K562 (cell line): Measurements from ENCODE around the gene ACSF2. TPM values are rescaled to one million over a fixed set of nuclear protein-coding genes. Genes with fewer than 3 reads are reported as not detected.

Experiments used
- ATAC-seq: fragments of 200-7000 bp; cut with Tn5 transposase; 3 replicates; pipeline ENCODE4 v1.9.1; 2020; ENCODE audit warnings: moderate library complexity
- BruUV-seq: library from RNA; stranded (reverse); fragments of 400-500 nt; replicated peaks from 2 replicates; lab custom pipeline; 2021; lab: Mats Ljungman, UMichigan
- CTCF ChIA-PET: fragments of 300-600 bp; formaldehyde crosslinking; extraction: SDS; loops from one replicate; lab custom pipeline; 2021; ENCODE audit warnings: low intra/inter-chr PET ratio; lab: Yijun Ruan, JAX
- POLR2A ChIA-PET: fragments of 300-600, 350-650 bp; sonication (Branson Sonifier 250); formaldehyde crosslinking; extraction: SDS; loops from one replicate; lab custom pipeline; 2021; ENCODE audit warnings: antibody characterized with exemption, inconsistent platforms; lab: Yijun Ruan, JAX
- DNase-seq, 4 experiments: peaks; one replicate each; pipeline versions ENCODE4 v3.0.0 to v3.0.0-alpha.2; 2011 to 2018; ENCODE audit warnings: low spot score in 3 of 4, mixed read lengths in 3 of 4; ENCODE audit errors: extremely low read depth in 1 of 4
- FAIRE-seq: peaks from 2 replicates; lab custom pipeline; 2011; peaks lifted over from hg19 to GRCh38; lab: Jason Lieb, UNC
- H2AFZ ChIP-seq: 2 replicates; pipeline ENCODE4 v1.6.0; 2011; ENCODE audit warnings: low read depth, low read length, control low read depth, inconsistent platforms
- H3K27ac ChIP-seq: fragments of 200-600 bp; 3 replicates; pipeline ENCODE4 v1.8.0; 2011; ENCODE audit warnings: low read depth, mild to moderate bottlenecking, control low read depth, inconsistent platforms, low read length, moderate library complexity, mixed read lengths; ENCODE audit errors: extremely low read depth
- H3K27me3 ChIP-seq, 2 experiments: fragments of 300-600 bp in 1 of 2; 2 replicates in 1 of 2; 3 replicates in 1 of 2; pipeline versions ENCODE4 v1.6.0 to v1.8.0; 2011; ENCODE audit warnings: inconsistent platforms in 2 of 2, low read length in 2 of 2, mild to moderate bottlenecking in 1 of 2, mixed read lengths in 1 of 2, moderate library complexity in 1 of 2; ENCODE audit not compliant: control insufficient read depth in 2 of 2, insufficient read depth in 2 of 2
- H3K36me3 ChIP-seq: fragments of 300-600 bp; 3 replicates; pipeline ENCODE4 v1.8.0; 2011; ENCODE audit warnings: mild to moderate bottlenecking, low read length, inconsistent platforms; ENCODE audit not compliant: control insufficient read depth, insufficient read depth
- H3K4me1 ChIP-seq, 2 experiments: fragments of 200-600 bp in 1 of 2; replicated peaks in 1 of 2; 2 replicates in 1 of 2; 3 replicates in 1 of 2; pipeline versions ENCODE4 v1.5.1 to v1.8.0; 2011; ENCODE audit warnings: inconsistent platforms in 2 of 2, low read length in 2 of 2, mild to moderate bottlenecking in 1 of 2, mixed read lengths in 1 of 2, moderate library complexity in 1 of 2; ENCODE audit not compliant: control insufficient read depth in 2 of 2, insufficient read depth in 2 of 2
- H3K4me2 ChIP-seq: 2 replicates; pipeline ENCODE4 v1.6.1; 2011; ENCODE audit warnings: low read length, control low read depth, inconsistent platforms, mixed read lengths; ENCODE audit not compliant: insufficient read depth
- H3K4me3 ChIP-seq: fragments of 200-600 bp; sonication (generic), shearing (Covaris generic); 2 replicates; pipeline ENCODE4 v1.5.1; 2016; ENCODE audit warnings: control low read depth, inconsistent platforms
- H3K79me2 ChIP-seq: fragments of 200-600 bp; 3 replicates; pipeline ENCODE4 v1.8.0; 2011; ENCODE audit warnings: low read length, inconsistent platforms; ENCODE audit not compliant: control insufficient read depth, insufficient read depth
- H3K9ac ChIP-seq, 2 experiments: 2 replicates each; pipeline versions ENCODE4 v1.6.0 to v1.6.1; 2011; ENCODE audit warnings: low read depth in 2 of 2, low read length in 2 of 2, control low read depth in 1 of 2, inconsistent platforms in 1 of 2, mild to moderate bottlenecking in 1 of 2, mixed read lengths in 1 of 2; ENCODE audit not compliant: insufficient read depth in 1 of 2
- H3K9me1 ChIP-seq: one replicate; pipeline ENCODE4 v1.6.0; 2011; ENCODE audit warnings: inconsistent platforms, mild to moderate bottlenecking, low read length, moderate library complexity; ENCODE audit not compliant: control insufficient read depth, insufficient read depth
- H3K9me3 ChIP-seq: replicated peaks from 2 replicates; pipeline ENCODE4 v1.5.1; 2011; ENCODE audit warnings: low read depth, low read length, inconsistent platforms; ENCODE audit not compliant: control insufficient read depth, insufficient read depth
- H4K20me1 ChIP-seq: replicated peaks from 2 replicates; pipeline ENCODE4 v1.6.1; 2011; ENCODE audit warnings: low read length, inconsistent platforms, mixed read lengths; ENCODE audit not compliant: control insufficient read depth, insufficient read depth
- EP300 ChIP-seq: IDR thresholded peaks from 2 replicates; pipeline ENCODE4 v1.6.1; 2012; ENCODE audit warnings: low read length, improper control_type of control experiment
- HCFC1 ChIP-seq: IDR thresholded peaks from 2 replicates; pipeline ENCODE4 v1.6.1; 2012; ENCODE audit warnings: low read depth, low read length, improper control_type of control experiment
- SAFB2 ChIP-seq: fragments of 200-400 bp; formaldehyde crosslinking; IDR thresholded peaks from 2 replicates; pipeline ENCODE4 v1.6.1; 2018; ENCODE audit warnings: borderline replicate concordance, low read length, low read depth, moderate library complexity; ENCODE audit not compliant: severe bottlenecking
- THRB ChIP-seq: fragments of 450-650 bp; formaldehyde crosslinking; conservative IDR thresholded peaks from 2 replicates; pipeline ENCODE4 v1.4.0; 2022; ENCODE audit warnings: mild to moderate bottlenecking, missing genetic modification characterization
- UBTF ChIP-seq, 2 experiments: IDR thresholded peaks; 2 replicates each; pipeline ENCODE4 v1.6.1; 2012; ENCODE audit warnings: improper control_type of control experiment in 2 of 2, low read depth in 2 of 2, low read length in 2 of 2, borderline replicate concordance in 1 of 2
- ZEB2 ChIP-seq: fragments of 450-650 bp; IDR thresholded peaks from 2 replicates; pipeline ENCODE4 v1.6.1; 2016
- ZNF764 ChIP-seq: fragments of 250-450 bp; sonication (Bioruptor Pico); IDR thresholded peaks from 2 replicates; pipeline ENCODE4 v1.4.0; 2020; ENCODE audit warnings: low read depth, mild to moderate bottlenecking, moderate library complexity
- WGBS: fragments of 100-300 bp; shearing (Covaris generic); methylation state at CpG from one replicate; pipeline ENCODE4 v1.1.6; 2016; ENCODE audit warnings: low coverage, mixed read lengths; ENCODE audit not compliant: insufficient coverage; ENCODE audit errors: missing lambda C conversion rate; 5-methylcytosine and 5-hydroxymethylcytosine counted together
- in situ Hi-C: fragments of 300-500 bp; cut with MboI; formaldehyde crosslinking; loops from 4 replicates; pipeline ENCODE4 v1.15.0; 2018; ENCODE audit warnings: inconsistent platforms, mixed read lengths
- intact Hi-C: fragments of 100-400 bp; cut with micrococcal nuclease; formaldehyde crosslinking; loops from 2 replicates; pipeline ENCODE4 v1.14.2; 2022
- polyA plus RNA-seq, 8 experiments: library from polyadenylated mRNA; depleted of rRNA in 4 of 8; stranded (reverse) in 5 of 8; unstranded in 3 of 8; fragments of >200 nt; fragmentation: Nextera tagmentation in 2 of 8; fragmentation: Illumina TruSeq in 1 of 8; extraction: Ambion mirVana in 2 of 8; extraction: Trizol in 1 of 8; gene quantifications; 2 replicates each; pipeline versions ENCODE4 v1.2.1 to v1.2.3, GENCODE V29; 2011 to 2014; ENCODE audit warnings: inconsistent platforms in 1 of 8, missing spikeins in 1 of 8
- total RNA-seq, 7 experiments: library from RNA; depleted of rRNA in 6 of 7; stranded (reverse); fragments of >200 nt in 6 of 7; fragmentation: Illumina TruSeq in 2 of 7; extraction: Trizol in 2 of 7; gene quantifications; 2 replicates each; pipeline versions ENCODE4 v1.2.1 to v1.2.3, GENCODE V29; 2011 to 2021; ENCODE audit warnings: low replicate concordance in 1 of 7

Gene ACSF2
- total and polyA plus RNA-seq, 9 of the 15 experiments (the other 6 are each of a cell fraction or from before 2014, with no cell fraction given): 0.89 to 6.1 (median 3.5) TPM

DNA sequence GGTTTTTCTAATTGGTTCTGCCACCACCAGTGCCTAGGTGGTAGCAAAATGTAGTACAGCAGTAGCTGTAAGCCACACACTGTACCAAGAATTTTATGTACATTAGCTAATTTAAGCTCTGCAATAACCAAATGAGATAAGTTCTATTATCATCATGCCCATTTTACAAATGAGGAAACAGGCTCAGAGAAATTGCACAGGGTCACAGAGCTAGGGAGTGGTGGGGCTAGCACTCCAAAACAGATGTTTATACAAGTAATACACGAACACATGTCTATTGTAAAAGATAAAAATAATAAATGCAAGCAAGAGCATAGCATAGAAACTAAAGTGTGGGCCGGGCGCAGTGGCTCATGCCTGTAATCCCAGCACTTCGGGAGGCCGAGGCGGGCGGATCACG is 66.2 kb downstream of the ACSF2 start (continued):
- no peak for TF ChIP-seq UBTF (IDR thresholded peaks at IDR 0.05; ENCODE audit: borderline replicate concordance in 1 of 2, low read depth in 2 of 2, low read length in 2 of 2)
- TF ChIP-seq ZNF764 (CRISPR knock-in tag): no peak

- Histone ChIP-seq H3K36me3 (no peaks in the 10 kb centered on the region), H3K79me2 (no peaks in the 10 kb centered on the region), H3K27ac (no peak overlapping the region), H3K9me1 (no peaks in the 10 kb centered on the region), H3K27me3 (no peaks in the 10 kb centered on the region; a peak in 1 of 5 replicates), H4K20me1 (no peaks in the 10 kb centered on the region), H2AFZ (no peak overlapping the region), H3K4me3 (no peak overlapping the region), H3K4me1 (no peaks in the 10 kb centered on the region; a peak in 2 of 5 replicates), H3K9me3 (no peaks in the 10 kb centered on the region), H3K4me2 (no peak overlapping the region), H3K9ac (no peak overlapping the region)
- CTCF ChIA-PET: no interaction called here
- in situ Hi-C loops: no loop called here
- 0 out of 3 replicates have a peak, but pooled peaks have one; percentile 32 for ATAC-seq
- WGBS: 2% methylated on average over 3 of the region's 3 CpGs
- DNase-seq: no peak
- TF ChIP-seq HCFC1: 0 out of 2 replicates have a peak, but pooled peaks have one; percentile 23
- TF ChIP-seq ZEB2: peak; percentile 99
- TF ChIP-seq EP300: peak; percentile 95
- no peak for TF ChIP-seq SAFB2
- TF ChIP-seq THRB (CRISPR knock-in tag): no peak
- intact Hi-C loops: no loop called here
- BruUV-seq: no TSS peak
- POLR2A ChIA-PET: interaction anchor here (0.8 to 1.6 kb wide), 3 partner anchors 9 to 34 kb away, joined by 3 to 7 read pairs (median 3); no protein-coding TSS in a partner anchor
- no peak for FAIRE-seq
These were observed 67.7 kb downstream of the ACSF2 start for GRCh38 chr17:50493744-50494143.
